SK-N-SH treated with all-trans-retinoic acid at 6 μM for 48 hours (cell line): ENCODE measurements around the gene TSSC4.

Experiments
- GLIS3 ChIP-seq: fragments of 250-450 bp; sonication (Bioruptor Pico); IDR thresholded peaks from 2 replicates; pipeline ENCODE4 v1.5.0; 2020; ENCODE audit warnings: mild to moderate bottlenecking, moderate library complexity
- ZNF565 ChIP-seq: fragments of 450-650 bp; formaldehyde crosslinking; conservative IDR thresholded peaks from 2 replicates; pipeline ENCODE4 v1.5.0; 2020; ENCODE audit warnings: low read depth, mild to moderate bottlenecking, moderate library complexity

- no peak for TF ChIP-seq GLIS3 (CRISPR knock-in tag)
- no peak for TF ChIP-seq ZNF565 (CRISPR knock-in tag)
Observed at GRCh38 chr11:2436521-2437031, 36.0 kb downstream of the TSSC4 start.
